Measurements from ENCODE around the gene ADTRP.

The ADTRP gene

DNA sequence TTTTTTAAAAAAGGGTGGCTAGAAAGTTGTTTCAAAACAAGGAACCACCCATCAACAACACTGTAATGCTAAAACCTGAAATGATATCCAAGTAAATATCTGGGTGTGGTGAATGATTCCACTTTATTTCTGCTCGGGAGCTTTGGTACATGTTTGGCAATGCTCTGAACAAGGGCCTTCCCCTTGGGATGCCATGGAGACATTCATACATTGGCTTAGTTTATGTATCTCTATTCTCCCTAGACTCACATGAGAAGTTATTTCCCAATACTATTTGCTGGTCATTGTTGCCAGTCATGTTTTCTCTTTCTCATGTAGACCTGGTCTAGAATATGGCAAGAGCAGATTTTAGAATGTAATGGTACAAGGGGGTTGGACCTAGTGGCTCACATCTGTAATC is 22.9 kb downstream of the ADTRP start:
- DNase-seq (ENCODE audit: low read depth), result no peak

DNA sequence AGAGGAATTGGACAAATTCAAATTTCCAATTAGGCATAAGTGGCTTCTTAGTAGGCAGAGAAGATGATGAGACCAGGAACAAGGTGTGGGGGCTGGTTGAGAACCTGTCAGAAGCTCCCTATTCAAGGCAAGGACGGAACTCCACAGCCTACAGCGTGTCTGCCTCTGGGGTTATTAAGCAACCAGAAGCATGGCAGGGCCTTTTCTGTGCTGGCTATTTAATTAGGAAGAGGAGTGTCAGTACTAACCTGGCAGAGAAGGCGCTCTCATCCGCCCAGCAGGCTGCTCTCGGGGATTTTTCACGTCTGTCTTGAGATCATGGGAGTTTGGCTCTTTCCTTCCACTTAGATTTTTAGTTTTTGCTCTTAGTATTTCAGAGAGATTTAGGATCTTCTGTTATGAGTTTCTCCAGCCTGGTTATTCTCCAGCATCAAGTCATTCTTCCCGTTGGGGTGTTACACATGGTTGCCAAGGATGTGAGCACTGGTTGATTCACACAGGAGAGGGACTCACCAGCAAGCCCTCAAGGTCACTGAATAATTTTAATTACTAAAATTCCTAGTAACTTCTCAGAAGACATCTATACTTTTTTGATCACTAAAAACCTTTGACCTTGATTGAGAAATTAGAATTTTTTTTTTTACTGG is 23.9 kb downstream of the ADTRP start:
- DNase-seq (ENCODE audit: low read depth), result no peak

DNA sequence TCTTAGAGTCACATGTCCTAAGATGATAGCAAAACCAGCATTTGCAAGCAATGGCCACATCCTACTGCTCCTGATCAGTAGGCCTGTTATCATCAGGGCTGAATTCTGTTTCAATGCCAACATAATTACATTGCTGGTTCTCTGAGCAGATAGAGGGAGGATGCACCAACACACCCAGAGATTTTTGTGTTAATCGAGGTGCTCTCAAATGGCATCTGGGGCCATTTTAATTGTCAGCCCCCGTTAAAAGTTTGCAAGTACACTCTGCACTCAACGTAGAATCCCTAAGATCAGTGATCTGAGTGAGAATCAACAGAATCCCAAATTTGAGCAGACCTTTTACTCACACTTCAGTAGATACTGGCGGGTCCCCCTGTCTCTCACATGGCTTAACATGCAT is 24.8 kb downstream of the ADTRP start:
- no peak for DNase-seq (ENCODE audit: low read depth)

DNA sequence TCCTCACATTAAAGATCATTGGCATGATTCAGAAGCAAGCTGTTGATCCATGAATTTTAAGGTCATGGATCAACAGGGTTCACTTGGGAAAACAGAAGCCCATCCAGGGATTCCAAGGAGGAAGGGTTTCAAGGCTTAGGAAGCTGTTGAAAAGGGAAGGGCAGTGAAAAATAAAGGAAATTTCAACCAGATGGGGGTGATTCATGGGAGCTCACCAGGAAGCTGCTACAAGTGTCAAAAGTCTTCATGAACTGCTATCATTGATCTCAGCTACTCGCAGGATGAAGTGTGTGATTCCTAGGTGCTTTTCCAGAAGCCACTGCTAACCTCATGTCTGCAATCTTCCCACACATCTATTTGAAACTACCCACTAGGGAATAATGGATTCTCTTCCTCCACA is 26.2 kb downstream of the ADTRP start:
- no peak for DNase-seq (ENCODE audit: low read depth)

DNA sequence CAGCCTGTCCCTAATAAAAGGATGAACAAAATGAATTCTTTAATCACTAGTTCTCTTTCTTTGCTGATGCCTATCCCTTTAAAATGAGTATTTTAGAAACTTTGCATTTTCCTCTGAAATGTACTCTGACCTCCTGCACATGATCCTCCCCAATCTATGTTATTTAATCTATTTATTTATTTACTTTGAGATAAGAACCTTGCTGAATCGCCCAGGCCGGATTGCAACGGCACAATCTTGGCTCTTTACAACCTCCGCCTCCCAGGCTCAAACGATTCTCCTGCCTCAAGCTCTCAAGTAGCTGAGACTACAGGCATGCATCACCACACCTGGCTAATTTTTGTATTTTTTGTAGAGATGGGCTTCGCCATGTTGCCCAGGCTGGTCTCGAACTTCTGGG is 27.9 kb downstream of the ADTRP start:
- DNase-seq (ENCODE audit: low read depth), result no peak

DNA sequence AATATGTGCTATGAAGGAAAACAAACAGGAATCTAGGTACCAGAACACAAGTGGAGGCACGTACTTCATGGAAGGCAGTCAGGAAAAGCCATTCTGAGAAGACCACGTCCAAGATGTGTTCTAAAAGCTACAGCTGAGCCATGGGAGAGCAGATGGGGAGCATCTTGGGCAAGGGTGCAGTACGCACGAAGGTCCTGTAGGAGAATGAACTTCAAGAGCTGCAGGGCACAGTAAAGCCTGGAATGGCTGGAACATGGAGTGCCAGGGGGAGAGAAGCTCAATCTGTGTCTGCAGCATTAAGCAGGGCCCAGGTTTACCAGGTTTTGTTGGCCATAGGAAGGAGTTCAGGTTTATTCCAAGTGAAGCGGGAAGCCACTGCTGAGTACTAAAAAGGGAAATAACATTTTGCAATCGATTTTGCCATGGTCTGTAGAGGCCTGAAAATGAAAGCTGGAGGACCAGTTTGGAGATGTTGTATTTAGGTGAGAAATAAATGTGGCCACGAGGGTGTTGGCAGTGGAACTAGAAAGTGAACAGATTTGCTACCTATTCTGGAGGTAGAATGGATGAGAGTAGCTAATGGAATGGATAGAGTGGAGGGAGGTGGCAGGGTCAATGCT is 29.9 kb downstream of the ADTRP start:
- DNase-seq (ENCODE audit: low read depth), result no peak

DNA sequence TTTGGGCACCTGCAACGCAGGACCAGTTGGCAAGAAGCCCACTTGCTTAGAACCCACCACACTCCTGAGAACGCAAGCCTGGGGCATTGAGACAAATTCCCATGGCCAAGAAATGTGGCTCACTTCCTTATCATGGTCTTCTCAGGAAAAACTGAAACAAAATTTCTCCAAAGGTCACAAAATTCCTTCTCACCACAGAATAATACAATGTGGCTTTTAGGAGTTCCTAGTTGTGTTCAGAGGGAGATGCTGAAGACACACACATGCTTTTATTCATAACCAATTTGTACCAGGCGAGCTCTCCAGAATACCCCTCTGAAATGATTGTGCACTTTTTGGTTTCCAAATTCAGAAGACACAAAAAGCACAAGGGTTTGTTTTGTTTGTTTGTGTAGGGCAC is 31.6 kb downstream of the ADTRP start:
- no peak for DNase-seq (ENCODE audit: low read depth)

DNA sequence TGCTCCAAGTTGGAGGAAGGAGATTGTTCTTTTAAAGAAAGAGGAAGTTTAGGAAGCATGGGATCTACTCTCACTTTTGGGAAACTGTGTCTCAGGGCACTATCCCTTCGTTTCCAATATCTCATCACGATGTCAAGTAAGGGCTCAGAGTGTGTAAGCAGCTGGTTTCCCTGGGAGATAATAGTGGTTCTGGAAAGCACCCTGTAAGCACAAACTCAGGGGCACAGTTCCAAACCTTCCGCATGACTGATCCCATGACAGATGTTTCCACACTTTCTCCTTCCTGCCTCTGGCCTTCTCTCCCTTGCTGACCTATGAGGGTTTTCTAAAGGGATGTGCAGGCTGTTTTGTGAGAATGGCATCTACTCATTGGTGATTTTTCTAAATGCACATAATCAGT is 33.9 kb downstream of the ADTRP start:
- DNase-seq (ENCODE audit: low read depth), result no peak

DNA sequence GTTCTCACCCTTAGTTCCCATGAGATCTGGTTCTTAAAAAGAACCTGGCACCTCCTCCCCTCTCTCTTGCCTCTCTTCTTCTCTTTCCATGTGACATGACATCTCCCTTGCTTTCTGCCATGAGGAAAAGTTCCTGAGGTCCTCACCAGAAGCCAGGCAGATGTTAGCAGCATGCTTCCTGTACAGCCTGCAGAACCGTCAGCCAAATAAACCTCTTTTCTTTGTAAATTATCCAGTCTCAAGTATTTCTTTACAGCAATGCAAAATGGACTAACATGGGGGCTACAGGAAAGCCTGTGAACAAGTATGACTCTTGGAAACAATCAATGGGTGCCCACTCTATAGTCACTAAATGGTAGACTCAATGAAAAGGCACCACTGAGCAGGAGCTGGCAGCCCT is 34.5 kb downstream of the ADTRP start:
- no peak for DNase-seq (ENCODE audit: low read depth)

DNA sequence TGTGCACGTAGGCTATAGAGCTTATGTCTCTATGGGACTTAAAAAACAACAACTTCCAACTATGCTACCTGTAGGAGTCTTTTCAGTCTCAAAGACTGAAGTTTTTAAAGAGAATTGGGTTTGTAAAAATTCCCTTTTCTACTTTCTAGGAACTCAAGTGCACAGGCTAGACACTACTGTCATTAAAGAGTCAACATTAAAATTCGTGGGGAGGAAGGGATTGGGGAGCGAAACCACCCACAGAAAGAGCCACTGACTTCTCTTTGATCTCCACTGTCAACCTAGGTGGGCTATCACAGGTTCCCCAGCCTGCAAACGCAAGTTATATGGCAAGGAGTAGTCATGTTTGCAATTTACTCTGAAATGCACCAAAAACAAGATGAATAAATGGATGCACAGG is 37.7 kb downstream of the ADTRP start:
- no peak for DNase-seq (ENCODE audit: low read depth)

DNA sequence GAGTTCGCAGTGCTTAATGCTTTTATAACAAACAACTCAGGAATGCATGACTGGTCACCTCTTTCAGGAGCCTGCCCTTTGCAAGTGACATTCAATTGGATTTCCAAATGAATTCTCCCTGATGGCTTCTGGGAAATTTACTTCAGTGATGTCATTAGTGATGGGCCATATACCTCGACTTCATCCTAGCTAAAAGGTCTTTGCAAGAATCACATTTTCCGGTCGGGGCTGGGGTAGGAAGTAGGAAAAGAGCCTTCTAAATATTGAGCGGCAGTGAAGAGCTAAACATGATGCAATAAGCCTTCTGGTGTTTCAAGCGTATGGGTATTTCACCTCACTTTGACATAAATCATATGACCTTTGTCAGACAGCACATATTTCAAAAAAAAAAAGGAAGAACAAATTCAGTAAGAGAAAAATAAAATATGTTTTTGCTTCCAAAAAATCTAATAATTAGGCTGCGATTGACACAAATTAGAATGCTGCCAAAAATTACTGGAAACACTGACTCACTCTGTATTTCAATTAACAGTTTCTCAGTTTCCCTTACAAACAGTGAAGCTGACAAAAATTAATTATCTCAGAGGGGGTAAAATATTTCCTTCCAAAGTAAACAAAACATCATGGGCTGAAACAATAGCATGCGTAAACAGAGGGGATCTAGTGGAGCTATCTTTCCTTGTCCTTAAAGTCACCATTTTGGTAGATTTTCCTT is 39.8 kb downstream of the ADTRP start:
- no peak for DNase-seq (ENCODE audit: low read depth)

DNA sequence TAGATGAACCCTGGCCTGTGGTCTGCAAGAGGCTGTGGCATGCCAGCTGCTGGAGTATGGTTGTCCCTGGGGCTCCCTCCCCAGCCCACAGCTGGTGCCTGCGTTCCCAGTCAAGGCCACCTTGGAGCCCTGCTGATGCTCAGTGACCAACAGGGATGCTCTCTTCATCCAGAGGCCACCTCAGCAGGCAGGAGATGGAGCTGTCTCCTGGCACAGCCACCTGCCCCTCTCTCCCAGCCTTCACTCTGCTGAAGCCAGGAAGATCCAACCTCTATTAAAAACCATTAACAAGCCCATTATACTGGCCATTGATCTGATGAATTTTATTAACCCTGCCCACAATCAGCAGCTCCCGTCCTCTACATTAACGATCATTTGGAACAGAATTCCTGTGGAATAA is 40.4 kb downstream of the ADTRP start:
- no peak for DNase-seq (ENCODE audit: low read depth)

DNA sequence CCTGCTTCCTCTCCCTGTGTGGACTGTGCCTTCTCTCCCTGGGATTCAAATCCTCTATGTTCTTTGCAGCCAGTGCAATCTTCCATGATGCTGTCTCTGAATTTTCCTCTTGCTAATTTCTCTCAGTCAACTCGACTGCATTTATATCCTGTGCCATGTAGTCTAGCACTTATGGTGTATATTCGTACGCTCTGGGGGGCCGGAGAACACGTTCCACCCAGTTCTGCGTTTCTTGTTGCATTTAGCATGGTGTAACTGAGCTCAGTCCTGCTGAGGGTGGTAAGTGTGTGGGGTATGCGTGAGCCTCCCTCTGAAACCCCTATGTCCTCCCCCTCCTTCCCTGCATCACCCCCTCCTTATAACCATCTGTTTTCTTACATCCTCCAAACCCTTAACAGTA is 42.0 kb downstream of the ADTRP start:
- no peak for DNase-seq (ENCODE audit: low read depth)

DNA sequence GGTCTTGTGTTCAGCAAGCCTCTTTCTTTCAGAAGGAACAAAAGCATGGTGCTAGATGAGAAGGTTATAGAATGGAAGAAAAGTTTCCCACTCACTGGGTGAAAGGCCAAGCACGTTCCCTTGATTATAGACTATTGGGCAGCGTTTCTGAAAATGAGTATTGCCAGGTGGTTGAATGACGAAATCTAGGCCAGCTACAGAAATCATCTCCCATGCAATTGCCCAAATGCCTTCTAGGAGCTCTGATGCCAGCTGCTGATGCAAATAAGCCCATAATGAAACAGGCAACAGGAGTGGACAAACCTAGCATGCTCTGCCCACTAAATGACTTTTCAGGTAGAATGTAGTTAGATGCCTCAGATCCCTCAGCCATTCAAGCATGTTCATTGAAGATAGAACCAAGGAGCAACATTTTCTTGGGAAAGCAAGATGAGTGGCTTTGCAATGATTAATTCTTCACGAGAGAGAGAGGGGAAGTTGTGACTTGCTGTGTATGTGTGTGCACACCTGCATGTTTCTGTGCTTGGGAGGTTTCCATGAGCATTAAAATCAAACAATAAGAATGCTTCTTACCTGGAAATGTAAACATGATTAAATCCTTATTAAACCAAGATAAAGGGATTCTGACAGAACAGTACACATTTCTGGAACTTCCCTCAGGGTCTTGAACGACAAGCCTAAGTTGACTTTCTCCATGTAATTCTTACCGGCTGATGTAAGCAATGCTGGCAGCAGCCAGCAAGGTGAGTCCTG is 43.6 kb downstream of the ADTRP start:
- DNase-seq (ENCODE audit: low read depth), result no peak

DNA sequence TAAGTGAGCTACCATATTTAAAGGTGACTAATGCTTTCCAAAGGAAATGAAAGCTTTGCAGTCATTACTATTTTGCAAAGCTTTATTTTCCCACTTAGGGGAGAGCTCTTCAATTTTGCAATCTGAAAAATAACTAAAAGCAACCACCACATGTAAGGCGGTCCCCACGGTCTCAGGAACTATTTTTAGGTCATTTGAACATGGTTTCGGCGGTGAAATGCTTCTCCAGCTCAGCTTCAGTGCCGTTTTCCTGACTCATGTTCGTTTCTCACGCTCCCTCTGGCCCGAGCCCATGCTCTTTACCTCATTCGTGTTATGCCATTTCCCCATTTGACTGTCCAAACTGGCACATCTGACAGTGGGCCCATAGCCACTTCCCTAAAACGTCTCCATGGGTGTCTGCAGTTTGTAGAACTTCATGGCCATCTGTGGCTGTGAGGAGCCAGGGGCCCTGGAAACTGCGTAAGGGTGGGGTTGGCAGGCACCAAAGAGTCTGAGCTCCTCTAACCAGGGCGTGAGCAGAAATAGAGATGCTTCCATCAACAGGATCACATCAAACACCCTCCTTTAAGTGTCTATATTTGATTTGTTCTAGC is 46.5 kb downstream of the ADTRP start:
- no peak for DNase-seq (ENCODE audit: low read depth)

DNA sequence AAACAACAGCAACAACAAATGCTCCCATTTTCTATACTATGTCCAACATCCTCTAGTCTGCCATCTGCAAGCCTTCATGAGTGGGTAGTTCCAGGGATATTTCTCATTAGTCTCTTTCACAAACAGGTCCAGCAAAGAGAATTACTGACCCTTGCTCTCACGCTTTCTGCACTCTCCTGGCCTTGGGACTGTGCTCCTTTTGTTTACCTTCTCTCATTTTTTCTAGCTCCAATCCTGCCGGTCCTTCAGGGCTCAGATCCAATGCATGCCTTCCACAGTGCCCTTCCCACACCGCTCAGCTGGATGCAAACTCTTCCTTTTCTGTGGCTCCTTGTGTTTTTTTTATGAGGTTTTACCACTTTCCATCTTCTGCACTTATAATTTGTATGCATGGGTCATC is 47.2 kb downstream of the ADTRP start:
- no peak for DNase-seq (ENCODE audit: low read depth)

DNA sequence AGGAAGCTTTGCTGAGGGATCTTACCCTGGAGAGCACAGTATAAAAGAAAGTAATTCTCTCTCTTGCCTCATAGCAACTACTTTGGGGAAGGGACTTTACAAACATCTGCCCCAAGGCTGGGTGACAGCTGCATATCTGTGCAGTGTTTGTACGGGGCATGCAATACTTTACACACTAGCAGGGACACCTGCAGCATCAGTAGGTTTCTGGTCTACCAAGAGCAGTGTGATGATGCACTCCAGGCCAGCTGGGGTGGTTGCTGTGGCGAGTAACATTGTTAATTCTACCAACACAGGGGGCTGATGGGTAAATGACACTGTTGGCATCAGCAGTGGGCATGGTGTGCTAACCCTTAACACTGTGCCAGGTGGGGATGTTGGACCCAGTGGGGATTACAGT is 48.0 kb downstream of the ADTRP start:
- DNase-seq (ENCODE audit: low read depth), result no peak

DNA sequence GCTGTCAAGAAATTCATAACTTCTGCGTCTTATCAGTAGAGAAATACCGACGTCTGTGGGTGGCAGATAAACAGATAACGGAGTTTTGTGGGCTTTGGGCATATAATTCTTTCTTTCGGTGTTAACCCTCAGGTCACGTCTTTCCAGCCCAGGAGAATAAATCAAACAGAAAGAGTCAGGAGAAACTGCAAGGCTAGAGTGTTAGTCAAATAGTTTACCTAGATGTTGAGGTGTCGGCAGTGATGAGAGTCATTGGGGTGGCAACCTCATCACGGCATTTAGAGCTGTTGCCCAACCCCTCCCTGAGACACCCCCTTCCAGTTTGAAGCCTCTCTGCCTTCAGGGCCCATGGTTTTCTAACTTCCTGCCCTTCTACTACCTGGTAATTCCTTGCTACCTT is 49.5 kb downstream of the ADTRP start:
- no peak for DNase-seq (ENCODE audit: low read depth)

DNA sequence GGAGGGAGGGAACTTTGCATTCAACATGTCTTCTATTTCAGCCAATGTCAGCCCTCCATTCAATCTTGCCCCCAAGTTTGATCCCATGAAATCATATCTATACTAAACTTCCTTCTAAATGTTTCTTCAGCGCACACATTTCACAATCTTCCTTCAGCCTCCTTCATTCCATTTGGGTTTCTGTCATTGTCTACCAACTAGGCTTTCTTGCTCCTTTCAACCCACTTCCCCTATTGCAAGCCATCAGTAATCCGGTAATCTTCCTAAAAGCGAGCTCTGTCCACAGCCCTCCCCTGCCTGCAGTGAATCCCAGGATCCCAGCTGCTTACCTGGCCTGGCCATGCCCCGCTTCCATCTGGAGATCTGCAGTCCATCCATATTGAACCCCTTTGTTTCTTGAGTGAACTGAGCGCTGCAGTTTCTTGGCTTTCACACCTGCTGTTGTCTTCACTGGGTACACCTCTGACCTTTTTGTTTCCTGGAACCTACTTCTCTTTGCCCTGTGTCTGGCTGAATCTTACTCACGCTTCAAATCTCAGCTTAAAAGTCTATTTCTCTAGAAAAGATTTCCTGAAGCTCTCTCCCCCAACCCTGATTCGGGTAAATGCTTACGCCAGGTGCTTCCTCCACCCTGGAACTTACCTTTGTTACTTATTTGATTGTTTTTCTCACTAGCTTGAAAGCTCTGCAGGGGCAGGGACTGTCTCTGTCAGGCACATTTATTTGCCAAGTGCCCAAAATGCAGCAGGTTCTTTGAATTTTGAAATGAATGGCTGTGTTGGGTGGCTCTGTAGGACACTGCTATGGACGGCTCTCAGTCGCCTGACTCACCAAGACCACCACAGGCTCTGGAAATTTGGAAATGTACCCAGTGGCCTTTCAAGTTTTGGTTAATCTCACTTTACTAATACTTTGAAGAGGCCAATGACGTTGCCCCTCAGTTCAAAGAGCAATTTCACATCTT is 50.3 kb downstream of the ADTRP start:
- no peak for DNase-seq (ENCODE audit: low read depth)

DNA sequence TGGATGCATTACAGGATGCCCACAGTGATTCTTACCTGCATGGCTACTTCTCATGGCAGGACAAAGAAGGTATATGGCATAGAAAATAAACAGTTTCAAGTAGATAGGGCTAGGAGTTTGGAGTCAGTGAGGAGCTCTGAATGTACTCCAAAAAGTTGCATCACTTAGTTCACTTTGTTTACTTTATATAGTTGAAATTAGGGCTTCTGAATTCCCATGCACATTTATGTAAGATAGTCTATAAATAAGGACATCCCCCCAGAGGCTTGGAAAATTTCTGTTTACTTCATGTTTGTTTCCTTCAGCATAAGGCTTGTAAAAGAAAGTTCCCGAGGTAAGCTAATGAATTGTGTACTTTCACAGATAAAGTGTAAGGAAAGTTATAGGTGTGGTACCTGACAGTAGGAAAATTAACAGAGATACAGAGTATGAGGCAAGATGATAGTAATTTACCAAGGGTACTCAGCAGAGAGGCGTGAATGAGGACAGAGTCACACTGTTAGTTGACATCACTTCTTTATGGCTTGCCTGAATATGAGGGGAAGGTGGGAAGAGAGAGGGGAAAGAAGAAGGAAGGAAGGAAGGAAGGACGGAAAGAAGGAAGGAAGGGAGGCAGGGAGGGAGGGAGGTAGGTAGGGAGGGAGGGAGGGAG is 51.1 kb downstream of the ADTRP start:
- DNase-seq (ENCODE audit: low read depth), result no peak

DNA sequence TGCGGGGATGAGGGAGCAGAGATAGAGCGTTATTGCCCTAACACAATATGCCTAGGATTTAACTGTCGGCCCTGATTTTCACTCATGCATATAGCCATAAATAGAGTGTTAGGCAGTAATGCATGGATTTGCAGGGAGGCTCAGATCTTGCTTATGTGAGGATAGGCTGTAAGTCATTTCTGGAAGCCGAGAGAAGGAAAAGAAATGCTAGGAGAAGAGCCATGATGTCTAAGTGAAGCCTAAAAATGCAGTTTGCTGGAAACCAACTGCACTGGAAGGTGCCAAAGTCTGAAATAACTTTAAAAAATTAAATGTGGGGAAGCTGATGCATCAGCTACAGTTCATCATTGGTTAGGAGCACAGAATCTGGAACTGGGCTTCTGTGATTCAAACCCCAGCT is 54.3 kb downstream of the ADTRP start:
- DNase-seq (ENCODE audit: low read depth), result no peak

Measured in stimulated activated CD8-positive, alpha-beta memory T cell treated with anti-CD3 and anti-CD28 coated beads, Interleukin-15, amount 100 ng/mL, for 1 hour (primary cell).